HEK293 (cell line): ENCODE data around the gene COQ6.

Source experiments
- CTCF ChIP-seq: fragments of 450-650 bp; formaldehyde crosslinking; IDR thresholded peaks from 2 replicates; pipeline ENCODE4 v1.5.1; 2016; ENCODE audit warnings: missing biosample characterization, missing genetic modification characterization
- HOXA7 ChIP-seq: sonication (generic); formaldehyde crosslinking; IDR thresholded peaks from 2 replicates; pipeline ENCODE4 v1.8.1; 2022; ENCODE audit warnings: missing genetic modification reagents, borderline replicate concordance
- TRIM28 ChIP-seq: IDR thresholded peaks from 2 replicates; pipeline ENCODE4 v1.6.1; 2011; ENCODE audit warnings: low read length, control low read depth, borderline replicate concordance
- YY2 ChIP-seq: fragments of 450-650 bp; formaldehyde crosslinking; IDR thresholded peaks from 2 replicates; pipeline ENCODE4 v1.5.1; 2016; ENCODE audit warnings: missing biosample characterization, missing genetic modification characterization
- ZNF2 ChIP-seq: fragments of 450-650 bp; formaldehyde crosslinking; IDR thresholded peaks from 2 replicates; pipeline ENCODE4 v1.5.1; 2016; ENCODE audit warnings: missing biosample characterization, missing genetic modification characterization
- ZNF335 ChIP-seq: fragments of 450-650 bp; formaldehyde crosslinking; conservative IDR thresholded peaks from 2 replicates; pipeline ENCODE4 v1.5.1; 2016; ENCODE audit warnings: missing biosample characterization, missing genetic modification characterization
- ZNF354C ChIP-seq: fragments of 450-650 bp; formaldehyde crosslinking; IDR thresholded peaks from 2 replicates; pipeline ENCODE4 v1.5.1; 2016; ENCODE audit warnings: missing biosample characterization, missing genetic modification characterization, low read depth, borderline replicate concordance
- ZNF37A ChIP-seq: fragments of 450-650 bp; IDR thresholded peaks from 2 replicates; pipeline ENCODE4 v1.5.1; 2018; ENCODE audit warnings: missing biosample characterization, missing genetic modification characterization
- ZNF571 ChIP-seq: fragments of 450-650 bp; formaldehyde crosslinking; IDR thresholded peaks from 2 replicates; pipeline ENCODE4 v1.5.0; 2017; ENCODE audit warnings: missing biosample characterization, missing genetic modification characterization
- ZNF785 ChIP-seq: fragments of 450-650 bp; formaldehyde crosslinking; IDR thresholded peaks from 2 replicates; pipeline ENCODE4 v1.5.1; 2016; ENCODE audit warnings: missing biosample characterization, missing genetic modification characterization

- no peak for TF ChIP-seq CTCF
- TF ChIP-seq TRIM28, result no peak
- no peak for TF ChIP-seq ZNF2 (tag by site-specific recombination)
- no peak for TF ChIP-seq ZNF37A (tag by site-specific recombination)
- no peak for TF ChIP-seq HOXA7 (CRISPR knock-in tag)
- no peak for TF ChIP-seq ZNF335 (tag by site-specific recombination)
- no peak for TF ChIP-seq ZNF571 (tag by site-specific recombination)
- TF ChIP-seq YY2, result no peak
- TF ChIP-seq ZNF785 (tag by site-specific recombination), result no peak
- no peak for TF ChIP-seq ZNF354C (tag by site-specific recombination)
Observed at GRCh38 chr14:73958591-73958990, 8.5 kb downstream of the COQ6 start.
